HG03039 (cell line): ENCODE results near the gene SNRPF.
"Not testable (repeated sequence)": the region's sequence is repeated elsewhere in the genome, so short reads cannot be mapped to it uniquely, and the experiment has no call there.

Experiments used
- ATAC-seq: cut with Tn5 transposase; IDR thresholded peaks from one replicate; pipeline ENCODE4 v1.9.1; 2021; ENCODE audit warnings: mild to moderate bottlenecking, moderate library complexity; ENCODE audit not compliant: unreplicated experiment

Gene SNRPF

DNA sequence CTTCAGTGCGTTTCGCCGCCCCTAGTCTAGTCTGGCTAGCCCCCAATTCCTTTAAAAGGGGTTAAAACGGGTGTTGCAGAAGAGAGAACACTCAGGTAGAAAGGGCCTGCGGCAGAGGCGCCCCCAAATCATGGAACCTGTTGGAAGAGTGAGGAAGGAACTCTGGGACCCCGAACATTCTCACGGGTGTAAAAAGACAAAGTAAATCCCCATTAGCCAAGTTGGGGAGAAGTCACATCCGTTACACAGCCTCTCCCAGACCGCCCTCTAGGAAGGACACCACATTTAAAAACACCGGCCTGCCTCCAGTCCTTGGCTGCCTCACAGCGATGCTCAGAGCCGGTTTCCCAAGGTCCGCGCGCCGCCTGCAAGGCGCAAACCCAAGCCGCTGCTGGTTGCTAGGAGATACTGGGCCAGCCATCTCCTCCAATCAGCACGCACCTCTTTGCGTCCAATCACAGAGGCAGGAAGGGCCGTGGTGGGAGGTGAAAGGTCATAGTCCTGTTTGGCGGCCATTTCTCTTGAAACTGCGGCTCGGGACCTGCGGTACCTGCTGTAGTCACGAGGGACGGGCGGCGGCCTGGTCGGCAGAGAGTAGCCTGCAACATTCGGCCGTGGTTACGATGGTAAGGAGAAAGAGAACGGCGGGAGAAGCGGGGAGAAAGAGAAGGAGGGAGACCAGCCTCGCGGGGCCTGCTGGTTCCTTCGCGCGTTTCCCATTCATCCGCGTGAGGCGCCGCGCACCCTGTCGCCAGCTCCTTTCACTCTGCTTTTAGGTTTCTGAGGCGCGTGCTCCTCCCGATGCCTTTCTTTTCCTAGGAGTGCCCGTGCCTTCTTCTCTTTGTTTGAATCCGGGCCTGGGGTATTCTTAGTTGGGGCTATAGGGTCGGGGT, at the start of gene SNRPF:
TSS of gene SNRPF (plus strand) at position 502 of the 893 bp plus-strand sequence. CDS start at position 624, 122 bp downstream.
- ATAC-seq = peak; percentile 99

DNA sequence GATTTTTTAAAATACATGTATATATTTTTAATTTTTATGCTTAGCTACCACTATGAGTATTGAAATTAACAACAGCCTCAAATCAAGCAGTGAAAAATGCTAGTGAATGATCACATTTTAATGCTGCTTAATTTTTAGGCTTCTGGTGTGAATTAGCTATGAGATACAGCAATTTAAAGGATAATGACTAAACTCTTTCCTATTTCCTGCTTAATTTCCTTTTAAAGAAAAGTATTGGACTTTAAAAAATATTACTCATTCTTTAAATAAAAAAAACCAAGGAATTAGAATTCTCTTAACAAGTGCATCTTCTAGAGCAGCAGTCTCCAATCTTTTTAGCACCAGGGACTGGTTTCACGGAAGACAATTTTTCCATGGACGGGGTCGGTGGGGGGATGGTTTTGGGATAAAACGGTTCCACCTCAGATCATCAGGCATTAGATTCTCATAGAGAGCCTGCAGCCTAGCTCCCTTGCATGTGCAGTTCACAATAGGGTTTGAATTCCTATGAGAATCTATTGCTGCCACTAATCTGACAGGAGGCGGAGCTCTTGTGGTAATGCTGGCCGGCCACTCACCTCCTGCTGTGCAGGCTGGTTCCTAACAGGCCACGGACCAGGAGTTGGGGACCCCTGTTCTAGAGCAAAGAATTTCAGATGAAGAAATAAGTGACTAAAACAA, 49.6 kb upstream of the SNRPF start:
- no peak for ATAC-seq

DNA sequence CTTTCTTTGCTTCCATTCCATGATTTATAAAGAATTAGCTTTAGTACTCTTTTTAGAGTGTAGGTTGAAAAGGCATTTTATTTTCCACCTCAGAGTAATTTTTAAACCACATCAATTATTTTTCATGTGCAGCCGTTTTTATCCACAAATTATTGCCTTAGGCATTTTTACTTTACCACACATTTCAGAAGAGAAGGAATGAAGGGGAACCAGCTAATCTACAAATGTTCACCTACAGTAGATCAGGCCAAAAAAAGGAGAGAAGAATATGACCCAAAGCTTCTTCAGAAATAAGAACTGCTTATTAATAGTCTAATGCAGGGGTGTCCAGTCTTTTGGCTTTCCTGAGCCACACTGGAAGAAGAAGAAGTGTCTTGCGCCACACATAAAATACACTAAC, 48.3 kb upstream of the SNRPF start:
- ATAC-seq = no peak

DNA sequence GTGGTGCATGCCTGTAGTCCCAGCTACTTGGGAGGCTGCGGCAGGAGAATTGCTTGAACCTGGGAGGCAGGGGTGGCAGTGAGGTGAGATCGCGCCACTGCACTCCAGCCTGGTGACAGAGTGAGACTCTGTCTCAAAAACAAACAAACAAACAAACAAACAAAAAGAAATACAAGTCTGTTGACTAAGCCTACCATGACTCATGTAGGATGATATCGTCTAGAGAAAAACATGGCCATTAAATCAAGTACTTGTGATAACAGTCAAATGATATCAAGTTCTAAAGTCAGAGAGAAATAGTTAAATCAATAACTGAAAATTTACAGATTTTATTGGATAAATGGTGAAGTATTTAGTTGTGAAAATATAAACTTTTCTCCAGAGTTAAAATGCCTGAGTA, 46.6 kb upstream of the SNRPF start:
- ATAC-seq = not testable (repeated sequence)

DNA sequence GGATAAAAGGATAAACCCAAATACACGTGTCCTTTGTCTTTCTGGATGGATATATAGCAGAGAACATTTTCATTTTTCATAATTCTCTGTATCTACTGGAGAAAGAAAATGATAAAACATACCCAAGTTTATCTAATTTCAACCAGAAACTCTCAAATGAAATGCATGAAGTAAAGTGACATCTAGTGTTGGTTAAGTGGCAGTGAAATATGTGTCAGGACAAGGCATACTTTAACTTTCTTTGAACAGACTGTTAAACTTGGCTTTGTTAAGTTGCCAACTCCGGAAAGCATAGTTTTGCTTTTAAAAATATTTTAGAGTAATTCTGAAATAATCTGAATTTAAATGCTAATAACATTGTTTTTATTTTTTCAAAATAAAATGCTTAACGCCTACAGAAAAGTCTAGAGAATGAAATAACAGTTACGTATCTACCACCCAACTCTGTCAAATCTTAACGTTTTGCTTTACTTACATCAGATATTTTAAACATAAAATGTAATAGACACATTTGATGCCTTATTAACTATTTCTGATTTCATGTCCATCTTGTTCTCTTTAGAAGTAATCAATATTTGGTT, 43.0 kb upstream of the SNRPF start:
- ATAC-seq = no peak

DNA sequence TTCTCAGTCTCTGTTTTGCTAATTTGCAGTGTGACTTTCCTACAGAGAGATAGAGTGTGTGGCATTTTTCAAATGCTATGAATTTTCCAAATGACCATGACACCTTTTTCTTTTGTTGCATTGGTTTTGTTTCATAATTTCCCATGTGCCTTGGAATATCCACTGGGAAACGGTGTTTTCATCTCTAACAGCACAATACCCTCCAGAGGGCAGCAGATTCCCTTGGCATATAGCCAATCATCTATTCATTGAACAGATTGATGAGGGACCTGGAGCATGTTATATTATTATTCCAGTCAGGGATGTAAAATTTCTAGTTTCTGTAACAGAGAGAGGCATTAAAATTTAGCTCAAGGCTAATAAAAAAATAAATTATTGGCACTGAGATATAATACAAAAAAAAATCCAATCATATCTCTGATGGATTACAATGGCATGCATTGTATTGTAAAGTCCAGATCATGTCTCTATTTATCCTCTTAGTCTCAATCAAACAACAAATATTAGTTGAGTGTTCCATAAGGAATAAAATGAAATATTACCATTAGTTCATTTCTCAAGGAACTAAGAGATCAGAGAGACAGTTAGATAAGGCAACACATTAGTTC, 38.6 kb upstream of the SNRPF start:
- ATAC-seq = no peak

DNA sequence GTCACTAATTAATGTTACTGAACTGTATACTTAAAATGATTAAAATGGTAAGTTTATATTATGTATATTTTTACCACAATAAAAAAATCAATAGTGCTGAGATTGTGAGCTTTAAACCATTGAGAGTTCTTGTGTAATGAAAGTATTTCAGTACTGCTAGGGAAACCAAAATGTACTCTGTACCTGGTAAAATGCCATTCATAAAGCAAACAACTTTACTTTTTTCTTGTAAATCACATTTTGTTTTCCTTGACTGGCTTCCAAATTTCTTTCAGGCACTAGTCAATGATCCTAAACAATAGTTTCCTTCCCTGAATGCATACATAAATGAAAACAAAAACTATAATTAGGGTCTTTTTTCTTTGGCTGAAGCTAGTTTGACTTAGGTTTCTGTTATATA, 29.4 kb upstream of the SNRPF start:
- ATAC-seq = no peak

DNA sequence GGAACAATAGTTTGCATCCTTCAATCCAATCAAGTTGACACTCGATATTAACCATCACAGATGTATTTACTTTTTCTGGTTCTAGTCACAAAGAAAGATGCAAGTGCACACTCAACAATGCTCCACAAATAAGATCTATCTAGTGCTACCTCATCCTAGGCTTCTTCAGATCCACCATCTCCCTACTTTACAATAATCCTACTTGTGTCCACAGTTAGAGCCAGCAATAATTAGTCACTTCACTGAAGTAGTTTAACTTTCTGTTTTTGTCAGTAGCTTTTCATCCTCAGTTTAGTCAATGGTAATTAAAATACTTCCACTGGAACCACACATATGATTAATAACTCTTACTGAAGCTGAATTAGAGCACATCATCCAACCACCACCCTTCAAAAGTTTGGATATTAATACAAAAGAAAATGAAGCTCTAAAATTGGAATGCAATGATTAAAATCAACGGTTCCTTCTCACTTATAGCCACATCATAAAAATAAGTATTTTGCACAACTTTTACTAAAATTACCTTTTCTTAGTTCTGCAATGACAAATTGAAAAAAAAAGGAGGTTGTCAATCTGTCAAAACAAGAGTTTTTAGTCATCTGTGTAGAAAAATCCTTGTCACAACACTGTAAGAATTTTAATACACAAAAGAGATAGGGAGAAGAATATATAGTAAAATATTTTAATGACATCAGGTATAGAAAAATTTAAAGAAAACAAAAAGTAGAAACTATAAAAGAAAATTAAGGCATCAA, 28.2 kb upstream of the SNRPF start:
- ATAC-seq = no peak

DNA sequence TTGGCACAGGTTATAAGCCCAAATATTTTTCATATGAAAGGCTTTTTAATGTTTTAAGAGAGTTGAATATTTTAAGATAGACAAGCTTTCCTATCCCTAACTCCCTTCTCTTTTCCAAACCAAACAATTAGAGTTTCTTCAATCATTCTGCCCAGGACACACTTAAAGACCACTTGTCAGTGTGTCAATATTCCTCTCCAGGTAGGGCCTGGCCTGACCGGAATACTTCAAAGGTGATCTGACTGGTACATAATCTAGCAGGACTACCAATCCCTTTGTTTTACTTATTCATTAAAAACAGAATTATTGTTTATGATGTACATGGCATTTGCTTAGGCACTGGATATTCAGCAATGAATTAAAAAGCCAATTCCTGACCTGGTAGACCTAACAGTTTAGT, 24.2 kb upstream of the SNRPF start:
- ATAC-seq = no peak

DNA sequence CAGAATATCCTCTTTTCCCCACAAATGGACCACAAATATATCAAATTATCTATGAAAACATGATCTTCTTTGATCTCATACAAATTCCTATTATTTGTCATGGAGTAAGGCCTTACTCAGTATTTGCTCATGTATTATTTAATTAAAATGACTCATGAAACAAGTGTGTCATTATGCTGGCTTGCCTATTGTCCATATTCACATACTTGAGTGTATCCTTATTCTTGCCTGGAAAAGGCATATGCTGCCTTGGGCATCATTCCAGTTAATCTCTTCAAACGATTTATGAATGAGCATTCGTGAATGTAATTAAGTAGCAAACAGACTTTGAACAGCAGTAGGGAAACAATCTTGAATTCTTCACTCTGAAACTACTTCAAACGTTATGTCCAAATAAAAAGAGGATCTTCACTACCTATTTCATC, 22.6 kb upstream of the SNRPF start:
- ATAC-seq = no peak

DNA sequence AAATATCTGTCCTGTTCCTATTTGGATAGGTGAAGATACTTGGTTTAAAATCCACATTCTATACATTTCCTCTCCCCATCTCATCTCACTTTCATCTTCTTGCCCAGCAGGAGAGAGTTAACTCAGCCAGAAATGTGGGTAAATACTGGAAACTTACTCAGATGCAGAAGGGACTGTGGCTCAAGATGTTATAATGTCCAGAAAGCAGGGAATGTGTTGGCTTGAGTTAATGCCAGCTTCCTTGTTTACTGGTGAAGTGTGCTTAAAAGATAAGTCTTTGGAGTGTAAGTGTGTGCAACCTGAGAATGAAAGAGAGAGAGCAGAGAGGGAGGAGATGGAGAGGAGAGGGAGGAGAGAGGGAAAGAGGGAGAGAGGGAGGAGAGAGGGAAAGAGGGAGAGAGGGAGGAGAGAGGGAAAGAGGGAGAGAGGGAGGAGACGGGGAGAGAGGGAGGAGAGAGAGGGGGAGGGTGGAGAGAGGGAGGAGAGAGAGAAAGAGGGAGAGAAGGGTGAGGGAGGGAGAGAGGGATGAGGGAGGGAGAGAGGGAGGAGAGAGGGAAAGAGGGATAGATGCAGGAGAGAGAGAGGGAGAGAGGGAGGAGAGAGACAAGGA, 22.0 kb upstream of the SNRPF start:
- no peak for ATAC-seq

DNA sequence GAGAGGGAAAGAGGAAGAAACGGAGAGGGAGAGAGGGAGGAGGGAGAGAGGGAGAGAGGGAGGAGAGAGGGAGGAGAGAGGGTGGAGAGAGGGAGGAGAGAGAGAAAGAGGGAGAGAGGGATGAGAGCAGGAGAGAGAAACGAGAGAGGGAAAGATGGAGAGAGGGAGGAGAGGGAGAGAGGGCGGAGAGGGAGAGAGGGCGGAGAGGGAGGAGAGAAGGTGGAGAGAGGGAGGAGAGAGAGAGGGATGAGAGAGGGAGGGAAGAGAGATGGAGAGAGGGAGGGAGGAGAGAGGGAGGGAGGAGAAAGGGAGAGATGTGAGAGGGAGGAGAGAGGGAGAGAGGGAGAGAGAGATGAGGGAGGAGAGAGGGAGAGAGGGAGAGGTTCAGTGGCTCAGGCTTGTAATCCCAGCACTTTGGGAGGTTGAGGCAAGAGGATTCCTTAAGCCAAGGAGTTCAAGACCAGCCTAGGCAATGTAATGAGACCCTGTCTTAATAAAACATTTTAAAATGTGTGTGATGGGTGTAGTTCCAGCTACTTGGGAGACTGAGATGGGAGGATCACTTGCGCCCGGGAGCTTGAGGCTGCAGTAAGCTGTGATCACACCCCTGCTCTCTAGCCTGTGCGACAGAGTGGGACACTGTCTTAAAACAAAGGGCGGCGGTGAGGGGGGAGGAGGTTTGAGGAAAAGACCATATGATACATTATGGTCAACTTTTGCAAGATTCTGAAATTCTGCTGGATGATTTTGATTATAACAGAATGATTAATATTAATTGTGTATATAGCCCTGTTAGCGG, 21.3 kb upstream of the SNRPF start:
- ATAC-seq = no peak

DNA sequence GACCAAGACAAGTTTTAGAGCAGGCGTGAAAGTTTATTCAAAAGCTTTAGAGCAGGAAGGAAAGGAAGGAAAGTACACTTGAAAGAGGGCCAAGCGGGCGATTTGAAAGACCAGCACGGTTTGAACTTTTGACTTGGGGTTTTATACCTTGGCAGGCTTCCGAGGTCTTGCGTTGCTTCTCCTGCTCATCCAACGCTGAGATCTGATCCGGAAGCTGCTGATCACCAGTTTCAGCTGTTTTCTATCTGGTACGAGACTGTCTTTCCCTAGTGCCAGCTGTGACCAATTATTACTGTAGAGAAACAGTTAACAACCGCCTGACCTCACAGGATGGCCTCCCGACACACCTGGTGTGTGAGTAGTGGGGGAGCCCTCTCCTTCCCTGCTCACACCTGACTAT, 20.6 kb upstream of the SNRPF start:
- no peak for ATAC-seq

DNA sequence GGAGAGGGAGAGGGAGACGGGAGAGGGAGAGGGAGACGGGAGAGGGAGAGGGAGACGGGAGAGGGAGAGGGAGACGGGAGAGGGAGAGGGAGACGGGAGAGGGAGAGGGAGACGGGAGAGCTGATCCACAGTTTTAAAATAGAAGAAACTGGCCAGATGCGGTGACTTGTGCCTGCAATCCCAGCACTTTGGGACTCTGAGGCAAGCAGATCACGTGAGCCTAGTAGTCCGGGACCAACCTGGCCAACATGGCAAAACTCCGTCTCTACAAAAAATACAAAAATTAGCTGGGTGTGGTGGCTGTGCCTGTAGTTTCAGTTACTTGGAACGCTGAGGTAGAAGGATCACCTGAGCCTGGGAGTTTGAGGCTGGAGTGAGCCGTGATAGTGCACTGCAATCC, 16.3 kb upstream of the SNRPF start:
- not testable (repeated sequence) for ATAC-seq

DNA sequence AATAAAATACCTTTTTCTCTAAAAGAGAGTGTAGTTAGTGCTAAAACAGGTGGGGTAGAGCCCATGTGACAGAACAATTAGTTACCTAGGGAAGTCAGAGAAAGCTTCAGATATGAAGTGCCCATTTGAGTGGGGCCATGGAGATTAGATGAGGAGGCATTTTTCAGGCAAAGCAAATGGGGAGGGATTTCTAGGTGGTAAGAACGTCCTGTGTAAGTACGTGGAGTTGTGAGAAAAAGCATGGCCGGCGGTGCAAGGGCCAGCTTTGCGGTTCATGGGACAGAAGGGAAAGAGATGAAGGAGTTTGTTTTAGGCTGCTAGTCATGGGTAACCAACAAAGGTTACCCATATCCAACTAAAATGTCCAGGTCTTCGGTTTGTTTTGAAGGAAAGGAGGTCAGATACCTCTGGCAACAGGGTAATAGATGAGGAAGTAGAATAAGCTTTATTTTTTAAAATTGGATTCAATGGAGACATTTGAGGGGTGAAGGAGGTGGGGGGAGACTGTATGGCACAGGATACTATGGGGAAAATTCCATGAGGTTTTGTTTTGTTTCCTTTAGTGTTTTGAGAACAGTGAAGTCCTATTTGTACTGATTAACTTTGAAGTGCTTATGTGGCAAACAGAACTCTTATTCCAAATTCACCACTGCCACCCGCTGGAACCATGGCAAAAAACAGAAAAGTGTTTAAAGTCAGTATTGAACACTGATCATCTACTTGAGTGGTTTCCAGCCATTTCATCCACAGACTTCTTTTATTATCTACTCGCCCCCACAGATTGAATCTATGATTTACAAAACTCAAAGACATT, 10.0 kb upstream of the SNRPF start:
- ATAC-seq = no peak

DNA sequence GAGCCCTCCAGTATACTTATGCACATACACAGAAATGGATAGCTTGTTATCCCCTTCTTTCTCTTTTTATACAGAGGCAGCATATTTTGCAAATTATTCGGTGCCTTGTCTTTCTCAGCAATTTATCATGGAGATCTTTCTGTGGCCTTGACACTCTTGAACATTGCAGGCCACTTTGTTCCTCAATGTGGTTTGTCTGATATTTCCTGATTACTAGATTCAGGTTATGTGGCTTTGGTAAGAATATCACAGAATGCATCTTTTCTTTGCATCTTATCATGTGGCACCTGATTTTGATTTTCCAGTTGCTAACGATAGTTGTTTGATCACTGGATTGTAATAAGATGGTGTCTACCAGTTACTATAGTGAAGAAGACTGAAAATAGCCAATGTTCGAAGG, 7.1 kb upstream of the SNRPF start:
- ATAC-seq = no peak

DNA sequence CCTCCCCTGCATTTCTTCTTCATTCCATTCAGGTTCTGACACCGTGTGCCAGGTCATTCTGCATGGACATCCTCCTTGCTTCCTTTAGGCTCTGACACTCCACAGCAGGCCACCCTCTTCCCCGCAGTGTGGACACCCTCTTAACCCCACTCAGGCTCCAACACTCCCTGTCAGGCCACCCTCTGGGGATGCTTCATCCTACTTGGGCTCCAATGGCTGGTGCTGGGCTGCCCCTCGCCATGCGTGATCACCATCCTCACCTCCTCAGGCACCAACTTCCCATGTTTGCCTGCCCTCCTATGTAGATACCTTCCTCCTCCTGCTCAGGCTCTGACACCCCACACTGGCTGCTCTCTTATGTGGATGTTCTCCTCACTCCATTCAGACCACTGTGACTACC, 6.6 kb upstream of the SNRPF start:
- no peak for ATAC-seq

DNA sequence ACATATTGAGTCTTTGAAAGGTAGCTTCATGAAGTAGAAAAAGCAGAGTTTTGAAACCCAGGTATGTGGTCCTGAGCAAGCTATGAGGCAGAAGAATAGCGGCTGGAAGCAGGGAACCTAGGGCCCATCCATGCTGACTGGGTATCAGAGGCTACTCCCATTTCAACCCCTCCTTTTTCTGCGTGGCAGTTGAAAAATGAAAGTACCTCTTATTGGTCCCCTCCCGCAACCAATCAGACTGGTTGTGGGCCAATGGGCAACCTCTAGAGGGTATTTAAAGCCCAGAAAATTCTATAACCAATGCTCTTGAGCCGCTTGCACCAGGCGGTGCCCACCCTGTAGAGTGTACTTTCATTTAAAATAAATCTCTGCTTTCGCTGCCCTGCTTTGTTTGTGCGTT, 1.6 kb upstream of the SNRPF start:
- no peak for ATAC-seq

DNA sequence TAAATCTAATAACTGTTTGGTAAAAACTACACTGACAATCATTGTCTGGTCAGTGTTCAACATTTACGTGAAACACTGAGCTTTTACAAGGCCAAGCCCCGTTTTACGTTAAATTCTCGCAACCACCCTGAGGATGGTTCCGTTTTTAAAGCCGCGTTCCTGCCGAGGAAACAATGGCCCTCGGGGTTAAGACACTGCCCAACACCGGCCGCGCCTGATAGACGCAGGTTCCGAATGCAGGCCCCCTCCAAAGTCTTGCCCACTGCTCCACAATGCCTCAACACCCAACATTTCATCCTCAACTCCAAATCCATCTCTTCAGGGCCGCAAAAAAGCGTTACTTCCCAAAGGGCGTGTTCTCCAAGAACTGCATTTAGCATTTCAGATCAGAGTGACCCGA, 953 bp upstream of the SNRPF start:
- no peak for ATAC-seq
